Panc1 (cell line): ENCODE results near the gene NUP210L. TPM values are rescaled to one million over a fixed set of nuclear protein-coding genes. Genes with fewer than 3 reads are reported as not detected.

ENCODE experiments used
- ATAC-seq: fragments of 200-7000 bp; cut with Tn5 transposase; 2 replicates; pipeline ENCODE4 v1.9.1; 2020; ENCODE audit warnings: mild to moderate bottlenecking, moderate library complexity
- BruUV-seq: library from RNA; stranded (reverse); fragments of 400-500 nt; replicated peaks from 2 replicates; lab custom pipeline; 2021; lab: Mats Ljungman, UMichigan
- CTCF ChIA-PET: fragments of 300-600 bp; sonication (Branson Sonifier 250); formaldehyde crosslinking; loops from one replicate; lab custom pipeline; 2022; ENCODE audit warnings: antibody characterized with exemption; lab: Charles Lee
- POLR2A ChIA-PET: fragments of 300-600 bp; sonication (Branson Sonifier 250); formaldehyde crosslinking; loops from one replicate; lab custom pipeline; 2022; ENCODE audit warnings: antibody characterized with exemption; lab: Charles Lee
- DNase-seq: peaks from one replicate; pipeline ENCODE4 v3.0.0-alpha.2; 2010; ENCODE audit warnings: low read depth, low spot score
- H3K27ac ChIP-seq: 2 replicates; pipeline ENCODE4 v1.5.1; 2011; ENCODE audit warnings: mild to moderate bottlenecking, low read length, inconsistent platforms
- H3K27me3 ChIP-seq: fragments of 200-500 bp; sonication (Bioruptor generic); 2 replicates; pipeline ENCODE4 v1.6.0; 2014; ENCODE audit warnings: low read length, inconsistent platforms; ENCODE audit not compliant: control insufficient read depth, insufficient read depth
- H3K36me3 ChIP-seq: fragments of 200-500 bp; sonication (Bioruptor generic); 2 replicates; pipeline ENCODE4 v1.5.1; 2014; ENCODE audit warnings: inconsistent platforms, mild to moderate bottlenecking, low read length, moderate library complexity; ENCODE audit not compliant: control insufficient read depth, insufficient read depth
- H3K4me1 ChIP-seq: 2 replicates; pipeline ENCODE4 v1.5.1; 2011; ENCODE audit warnings: inconsistent platforms, mild to moderate bottlenecking, low read length, moderate library complexity; ENCODE audit not compliant: control insufficient read depth, insufficient read depth
- H3K4me3 ChIP-seq, 2 experiments: 2 replicates each; pipeline ENCODE4 v1.5.1; 2011 to 2012; ENCODE audit warnings: low read depth in 2 of 2, low read length in 2 of 2, mild to moderate bottlenecking in 2 of 2, inconsistent platforms in 1 of 2, moderate library complexity in 1 of 2
- H3K9me3 ChIP-seq: fragments of 200-500 bp; sonication (Bioruptor generic); 2 replicates; pipeline ENCODE4 v1.5.1; 2014; ENCODE audit warnings: low read depth, mild to moderate bottlenecking, inconsistent platforms, low read length, moderate library complexity; ENCODE audit not compliant: control insufficient read depth, insufficient read depth
- POLR2AphosphoS5 ChIP-seq: IDR thresholded peaks from 2 replicates; pipeline ENCODE4 v1.6.1; 2012; ENCODE audit warnings: mild to moderate bottlenecking, low read depth, low read length, moderate library complexity
- SIN3A ChIP-seq: IDR thresholded peaks from 2 replicates; pipeline ENCODE4 v1.6.1; 2012; ENCODE audit warnings: low read depth, mild to moderate bottlenecking, low read length, moderate library complexity, borderline replicate concordance; ENCODE audit not compliant: insufficient read depth
- TCF7L2 ChIP-seq: IDR thresholded peaks from 2 replicates; pipeline ENCODE4 v1.6.1; 2011; ENCODE audit warnings: mild to moderate bottlenecking, low read depth, low read length, inconsistent platforms
- in situ Hi-C: cut with HindIII; loops from 2 replicates; pipeline ENCODE4 v1.10.0; 2016; ENCODE audit warnings: low sequenced_read_pairs, low pct_unique_long_range_greater_than_20kb
- intact Hi-C: fragments of 100-400 bp; cut with micrococcal nuclease; formaldehyde crosslinking; loops from one replicate; pipeline ENCODE4 v1.10.0; 2022; ENCODE audit not compliant: unreplicated experiment
- total RNA-seq: library from RNA; stranded (reverse); gene quantifications from one replicate; pipeline ENCODE4 v1.2.1, GENCODE V29; 2021; ENCODE audit not compliant: unreplicated experiment
- TF ChIP-seq, protein P1 (sequence below), 2 experiments: IDR thresholded peaks; 2 replicates each; pipeline ENCODE4 v1.6.1; 2011 to 2012; ENCODE audit warnings: low read depth in 2 of 2, control low read depth in 1 of 2, low read length in 1 of 2, mild to moderate bottlenecking in 1 of 2, moderate library complexity in 1 of 2; ENCODE audit not compliant: insufficient read depth in 1 of 2
- TF ChIP-seq, protein P2 (sequence below): fragments of 450-650 bp; IDR thresholded peaks from 2 replicates; pipeline ENCODE4 v1.5.1; 2017; ENCODE audit warnings: mild to moderate bottlenecking

NUP210L gene
- total RNA-seq, 1 experiment from 2014 or later, result 0.05 TPM

DNA sequence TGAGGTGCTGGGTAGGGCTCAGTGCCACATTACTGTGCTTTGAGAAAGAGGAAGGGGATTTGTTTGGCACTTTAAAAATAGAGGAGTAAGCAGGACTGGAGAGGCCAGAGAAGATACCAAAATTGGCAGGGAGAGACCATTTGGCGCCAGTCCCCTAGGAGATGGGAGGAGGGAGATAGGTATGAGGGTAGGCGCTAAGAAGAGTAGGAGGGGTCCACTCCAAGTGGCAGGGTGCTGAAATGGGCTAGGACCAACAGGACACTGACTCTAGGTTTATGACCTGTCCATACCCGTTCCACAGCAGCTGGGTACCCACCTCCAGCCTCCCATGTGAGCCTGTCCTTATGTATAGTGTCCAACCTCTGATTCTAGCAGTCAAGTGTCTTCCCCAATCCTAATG, 195.4 kb downstream of the NUP210L start:
- intact Hi-C loops, result no loop called here
- peak overlapping the region; percentile 86; the same call in 1 of the 2 replicates for H3K27ac ChIP-seq

DNA sequence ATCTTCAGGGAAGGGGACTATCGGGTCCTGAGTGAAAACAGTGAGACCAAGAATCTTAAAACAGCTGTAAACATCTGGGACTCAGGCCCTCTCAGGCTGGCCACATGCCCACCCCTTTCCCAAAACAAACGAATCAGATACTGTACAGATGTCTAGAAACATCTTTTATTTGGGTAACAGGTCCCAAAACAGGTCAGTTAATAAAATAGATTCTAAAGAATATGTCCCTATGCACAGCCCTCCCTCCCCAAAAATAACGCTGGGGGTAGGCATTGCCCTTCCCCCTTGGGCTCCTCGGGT, 196.0 kb downstream of the NUP210L start:
- peaks cover 32% of the 10 kb centered on the region for H3K4me1 ChIP-seq
- DNase-seq (no peak), ATAC-seq (no peak)
- H3K27me3 ChIP-seq, result no peaks in the 10 kb centered on the region
- ChIA-PET POLR2A (interaction anchor here (0.6 kb wide), 1 partner anchor 13 kb away, joined by 3 read pairs; the partner anchor contains the start of gene DENND4B), CTCF (no interaction called here)
- intact Hi-C loops, result no loop called here
- H3K9me3 ChIP-seq, result no peaks in the 10 kb centered on the region
- in situ Hi-C loops, result no loop called here
- no TSS peak for BruUV-seq
- no peaks in the 10 kb centered on the region; the same call in 1 of the 2 replicates for H3K36me3 ChIP-seq
- H3K27ac ChIP-seq, result peak overlapping the region; percentile 86
- peak overlapping the region; percentile 31 to 80; a peak in 3 of 4 replicates for H3K4me3 ChIP-seq
- TF ChIP-seq POLR2AphosphoS5 (no peak), TCF7L2 (no peak)

More for the DNA sequence above, 195.4 kb downstream of the NUP210L start:
- BruUV-seq, result TSS peak; percentile 33
- in situ Hi-C loops, result no loop called here
- Histone ChIP-seq H3K4me3 (no peak overlapping the region), H3K9me3 (no peaks in the 10 kb centered on the region), H3K4me1 (peaks cover 32% of the 10 kb centered on the region), H3K36me3 (no peaks in the 10 kb centered on the region; the same call in 1 of the 2 replicates), H3K27me3 (no peaks in the 10 kb centered on the region)
- no peak for TF ChIP-seq TCF7L2
- TF ChIP-seq SIN3A, result no peak
- TF ChIP-seq, protein P1, sequence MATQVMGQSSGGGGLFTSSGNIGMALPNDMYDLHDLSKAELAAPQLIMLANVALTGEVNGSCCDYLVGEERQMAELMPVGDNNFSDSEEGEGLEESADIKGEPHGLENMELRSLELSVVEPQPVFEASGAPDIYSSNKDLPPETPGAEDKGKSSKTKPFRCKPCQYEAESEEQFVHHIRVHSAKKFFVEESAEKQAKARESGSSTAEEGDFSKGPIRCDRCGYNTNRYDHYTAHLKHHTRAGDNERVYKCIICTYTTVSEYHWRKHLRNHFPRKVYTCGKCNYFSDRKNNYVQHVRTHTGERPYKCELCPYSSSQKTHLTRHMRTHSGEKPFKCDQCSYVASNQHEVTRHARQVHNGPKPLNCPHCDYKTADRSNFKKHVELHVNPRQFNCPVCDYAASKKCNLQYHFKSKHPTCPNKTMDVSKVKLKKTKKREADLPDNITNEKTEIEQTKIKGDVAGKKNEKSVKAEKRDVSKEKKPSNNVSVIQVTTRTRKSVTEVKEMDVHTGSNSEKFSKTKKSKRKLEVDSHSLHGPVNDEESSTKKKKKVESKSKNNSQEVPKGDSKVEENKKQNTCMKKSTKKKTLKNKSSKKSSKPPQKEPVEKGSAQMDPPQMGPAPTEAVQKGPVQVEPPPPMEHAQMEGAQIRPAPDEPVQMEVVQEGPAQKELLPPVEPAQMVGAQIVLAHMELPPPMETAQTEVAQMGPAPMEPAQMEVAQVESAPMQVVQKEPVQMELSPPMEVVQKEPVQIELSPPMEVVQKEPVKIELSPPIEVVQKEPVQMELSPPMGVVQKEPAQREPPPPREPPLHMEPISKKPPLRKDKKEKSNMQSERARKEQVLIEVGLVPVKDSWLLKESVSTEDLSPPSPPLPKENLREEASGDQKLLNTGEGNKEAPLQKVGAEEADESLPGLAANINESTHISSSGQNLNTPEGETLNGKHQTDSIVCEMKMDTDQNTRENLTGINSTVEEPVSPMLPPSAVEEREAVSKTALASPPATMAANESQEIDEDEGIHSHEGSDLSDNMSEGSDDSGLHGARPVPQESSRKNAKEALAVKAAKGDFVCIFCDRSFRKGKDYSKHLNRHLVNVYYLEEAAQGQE (IDR thresholded peaks at IDR 0.05; ENCODE audit: insufficient read depth in 1 of 2, low read depth in 2 of 2, low read length in 1 of 2), result no peak
- no peak for TF ChIP-seq POLR2AphosphoS5
- TF ChIP-seq, protein P2, sequence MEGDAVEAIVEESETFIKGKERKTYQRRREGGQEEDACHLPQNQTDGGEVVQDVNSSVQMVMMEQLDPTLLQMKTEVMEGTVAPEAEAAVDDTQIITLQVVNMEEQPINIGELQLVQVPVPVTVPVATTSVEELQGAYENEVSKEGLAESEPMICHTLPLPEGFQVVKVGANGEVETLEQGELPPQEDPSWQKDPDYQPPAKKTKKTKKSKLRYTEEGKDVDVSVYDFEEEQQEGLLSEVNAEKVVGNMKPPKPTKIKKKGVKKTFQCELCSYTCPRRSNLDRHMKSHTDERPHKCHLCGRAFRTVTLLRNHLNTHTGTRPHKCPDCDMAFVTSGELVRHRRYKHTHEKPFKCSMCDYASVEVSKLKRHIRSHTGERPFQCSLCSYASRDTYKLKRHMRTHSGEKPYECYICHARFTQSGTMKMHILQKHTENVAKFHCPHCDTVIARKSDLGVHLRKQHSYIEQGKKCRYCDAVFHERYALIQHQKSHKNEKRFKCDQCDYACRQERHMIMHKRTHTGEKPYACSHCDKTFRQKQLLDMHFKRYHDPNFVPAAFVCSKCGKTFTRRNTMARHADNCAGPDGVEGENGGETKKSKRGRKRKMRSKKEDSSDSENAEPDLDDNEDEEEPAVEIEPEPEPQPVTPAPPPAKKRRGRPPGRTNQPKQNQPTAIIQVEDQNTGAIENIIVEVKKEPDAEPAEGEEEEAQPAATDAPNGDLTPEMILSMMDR, result no peak
- ATAC-seq, result no peak
- ChIA-PET CTCF (no interaction called here), POLR2A (no interaction called here)
- DNase-seq, result no peak
